Measurements from ENCODE around the gene RPL4.

DNA sequence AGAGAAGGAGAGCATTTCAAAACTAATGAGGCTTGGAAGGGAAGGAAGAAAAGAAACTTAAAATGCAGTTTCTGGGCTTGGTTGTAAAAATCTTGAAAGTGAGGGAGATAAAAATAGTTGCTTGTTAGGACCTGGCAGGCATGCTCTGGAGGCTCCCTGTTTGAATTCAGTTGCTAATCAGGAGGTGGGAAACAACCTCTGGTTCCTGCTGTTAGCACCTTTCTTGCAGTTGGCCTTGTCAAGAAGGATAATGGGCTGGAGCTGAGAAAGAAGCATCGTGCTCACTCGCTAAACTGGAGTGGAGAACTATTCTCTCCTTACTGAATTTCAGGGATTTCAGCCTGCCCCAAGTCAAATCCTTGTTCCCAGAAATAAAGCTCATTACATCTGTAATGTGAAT, 30.5 kb downstream of the RPL4 start:
- TF ChIP-seq POLR2AphosphoS5 (IDR thresholded peaks at IDR 0.05): no peak
- TF ChIP-seq, protein P1, sequence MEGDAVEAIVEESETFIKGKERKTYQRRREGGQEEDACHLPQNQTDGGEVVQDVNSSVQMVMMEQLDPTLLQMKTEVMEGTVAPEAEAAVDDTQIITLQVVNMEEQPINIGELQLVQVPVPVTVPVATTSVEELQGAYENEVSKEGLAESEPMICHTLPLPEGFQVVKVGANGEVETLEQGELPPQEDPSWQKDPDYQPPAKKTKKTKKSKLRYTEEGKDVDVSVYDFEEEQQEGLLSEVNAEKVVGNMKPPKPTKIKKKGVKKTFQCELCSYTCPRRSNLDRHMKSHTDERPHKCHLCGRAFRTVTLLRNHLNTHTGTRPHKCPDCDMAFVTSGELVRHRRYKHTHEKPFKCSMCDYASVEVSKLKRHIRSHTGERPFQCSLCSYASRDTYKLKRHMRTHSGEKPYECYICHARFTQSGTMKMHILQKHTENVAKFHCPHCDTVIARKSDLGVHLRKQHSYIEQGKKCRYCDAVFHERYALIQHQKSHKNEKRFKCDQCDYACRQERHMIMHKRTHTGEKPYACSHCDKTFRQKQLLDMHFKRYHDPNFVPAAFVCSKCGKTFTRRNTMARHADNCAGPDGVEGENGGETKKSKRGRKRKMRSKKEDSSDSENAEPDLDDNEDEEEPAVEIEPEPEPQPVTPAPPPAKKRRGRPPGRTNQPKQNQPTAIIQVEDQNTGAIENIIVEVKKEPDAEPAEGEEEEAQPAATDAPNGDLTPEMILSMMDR (IDR thresholded peaks at IDR 0.05): no peak

All from upper lobe of left lung (tissue), 4 donors.